ENCODE measurements around the gene RAD51B. TPM values are rescaled to one million over a fixed set of nuclear protein-coding genes. Genes with fewer than 3 reads are reported as not detected.

Gene RAD51B
- total and polyA plus RNA-seq, 9 of the 15 experiments (the other 6 are each of a cell fraction or from before 2014, with no cell fraction given), result 8.5 to 17.3 (median 11.3) TPM

GRCh38 chr14:68364792-68365192 is 545.2 kb downstream of the RAD51B start:
- CTCF ChIA-PET (ENCODE audit: low intra/inter-chr PET ratio), result no interaction called here
- Histone ChIP-seq H3K27me3 (ENCODE audit: control insufficient read depth in 2 of 2, insufficient read depth in 2 of 2, low read length in 2 of 2) (no peaks in the 10 kb centered on the region), H3K27ac (ENCODE audit: extremely low read depth, low read depth, low read length) (no peak overlapping the region), H3K9ac (ENCODE audit: insufficient read depth in 1 of 2, low read depth in 2 of 2, low read length in 2 of 2) (no peak overlapping the region), H3K4me3 (no peak overlapping the region), H3K4me2 (ENCODE audit: insufficient read depth, low read length) (no peak overlapping the region), H3K9me3 (replicated peaks; ENCODE audit: control insufficient read depth, insufficient read depth, low read depth, low read length) (no peaks in the 10 kb centered on the region), H2AFZ (ENCODE audit: low read depth, low read length) (no peak overlapping the region), H3K4me1 (replicated peaks in 1 of 2; ENCODE audit: control insufficient read depth in 2 of 2, insufficient read depth in 2 of 2, low read length in 2 of 2) (peaks cover 0 to 4% of the 10 kb centered on the region in 2 experiments; a peak in 2 of 5 replicates), H4K20me1 (replicated peaks; ENCODE audit: control insufficient read depth, insufficient read depth, low read length) (no peaks in the 10 kb centered on the region), H3K36me3 (ENCODE audit: control insufficient read depth, insufficient read depth, low read length) (no peaks in the 10 kb centered on the region), H3K79me2 (ENCODE audit: control insufficient read depth, insufficient read depth, low read length) (no peaks in the 10 kb centered on the region), H3K9me1 (ENCODE audit: control insufficient read depth, insufficient read depth, low read length) (no peaks in the 10 kb centered on the region)
- WGBS (ENCODE audit: insufficient coverage, low coverage, missing lambda C conversion rate), result 77% methylated on average over 4 of the region's 6 CpGs
- POLR2A ChIA-PET, result no interaction called here
- no TSS peak for BruUV-seq (replicated peaks)
- in situ Hi-C loops (cut with MboI) (no loop called here), intact Hi-C loops (cut with micrococcal nuclease) (no loop called here)
- TF ChIP-seq XRCC4 (IDR thresholded peaks at IDR 0.05; ENCODE audit: extremely low read depth, insufficient read depth, insufficient read length) (no peak), KDM4B (IDR thresholded peaks at IDR 0.05; ENCODE audit: borderline replicate concordance in 2 of 2, low read depth in 1 of 2) (no peak), TRIM25 (IDR thresholded peaks at IDR 0.05; ENCODE audit: borderline replicate concordance) (no peak), JUNB (CRISPR knock-in tag; conservative IDR thresholded peaks at IDR 0.05) (no peak)
- TF ChIP-seq, protein P1, sequence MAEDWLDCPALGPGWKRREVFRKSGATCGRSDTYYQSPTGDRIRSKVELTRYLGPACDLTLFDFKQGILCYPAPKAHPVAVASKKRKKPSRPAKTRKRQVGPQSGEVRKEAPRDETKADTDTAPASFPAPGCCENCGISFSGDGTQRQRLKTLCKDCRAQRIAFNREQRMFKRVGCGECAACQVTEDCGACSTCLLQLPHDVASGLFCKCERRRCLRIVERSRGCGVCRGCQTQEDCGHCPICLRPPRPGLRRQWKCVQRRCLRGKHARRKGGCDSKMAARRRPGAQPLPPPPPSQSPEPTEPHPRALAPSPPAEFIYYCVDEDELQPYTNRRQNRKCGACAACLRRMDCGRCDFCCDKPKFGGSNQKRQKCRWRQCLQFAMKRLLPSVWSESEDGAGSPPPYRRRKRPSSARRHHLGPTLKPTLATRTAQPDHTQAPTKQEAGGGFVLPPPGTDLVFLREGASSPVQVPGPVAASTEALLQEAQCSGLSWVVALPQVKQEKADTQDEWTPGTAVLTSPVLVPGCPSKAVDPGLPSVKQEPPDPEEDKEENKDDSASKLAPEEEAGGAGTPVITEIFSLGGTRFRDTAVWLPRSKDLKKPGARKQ (CRISPR knock-in tag; IDR thresholded peaks at IDR 0.05), result no peak
- ATAC-seq (no peak), FAIRE-seq (no peak), DNase-seq (ENCODE audit: extremely low read depth in 1 of 4, low spot score in 3 of 4) (no peak)

Data from K562 (cell line).